CD4-positive, alpha-beta T cell (primary cell): ENCODE results near the gene RAB11FIP3. TPM values are rescaled to one million over a fixed set of nuclear protein-coding genes. Genes with fewer than 3 reads are reported as not detected.

Experiments used
- ATAC-seq: fragments of 200-7000 bp; cut with Tn5 transposase; one replicate; pipeline ENCODE4 v1.10.0; 2022; ENCODE audit warnings: mild to moderate bottlenecking; ENCODE audit not compliant: poor library complexity
- CTCF ChIA-PET: fragments of 350-600 bp; sonication (Branson Sonifier 250); formaldehyde crosslinking; loops from one replicate; lab custom pipeline; 2021; ENCODE audit warnings: antibody characterized with exemption, inconsistent platforms; lab: Charles Lee
- POLR2A ChIA-PET: fragments of 350-600 bp; sonication (Branson Sonifier 250); formaldehyde crosslinking; loops from one replicate; lab custom pipeline; 2021; ENCODE audit warnings: antibody characterized with exemption, inconsistent platforms; lab: Charles Lee
- DNase-seq, 14 experiments: peaks; one replicate each; pipeline ENCODE4 v3.0.0-alpha.2; 2013 to 2020; ENCODE audit warnings: mixed read lengths in 2 of 14
- H3K27ac ChIP-seq, 2 donors: one replicate each; pipeline versions ENCODE4 v1.5.1 to v1.7.0; 2013; ENCODE audit warnings: low read length in 2 of 2, low read depth in 1 of 2, mild to moderate bottlenecking in 1 of 2
- H3K27me3 ChIP-seq, 2 experiments: 1 replicate in 1 of 2; 2 replicates in 1 of 2; pipeline versions ENCODE4 v1.6.1 to v1.7.0; 2013; ENCODE audit warnings: low read length in 2 of 2, control low read depth in 1 of 2, mild to moderate bottlenecking in 1 of 2, moderate library complexity in 1 of 2; ENCODE audit not compliant: insufficient read depth in 2 of 2, control insufficient read depth in 1 of 2
- H3K36me3 ChIP-seq: one replicate; pipeline ENCODE4 v1.6.1; 2013; ENCODE audit warnings: low read length, control low read depth; ENCODE audit not compliant: insufficient read depth
- H3K4me1 ChIP-seq: one replicate; pipeline ENCODE4 v1.6.1; 2013; ENCODE audit warnings: low read length, control low read depth; ENCODE audit not compliant: insufficient read depth
- H3K4me3 ChIP-seq: one replicate; pipeline ENCODE4 v1.5.1; 2013; ENCODE audit warnings: mild to moderate bottlenecking, low read length, moderate library complexity
- H3K9me3 ChIP-seq, 2 experiments: 1 replicate in 1 of 2; 2 replicates in 1 of 2; pipeline versions ENCODE4 v1.6.1 to v1.7.0; 2013; ENCODE audit warnings: low read length in 2 of 2, mild to moderate bottlenecking in 2 of 2, control low read depth in 1 of 2, moderate library complexity in 1 of 2; ENCODE audit not compliant: control insufficient read depth in 1 of 2, insufficient read depth in 1 of 2
- H3K27ac Mint-ChIP-seq: one replicate; pipeline ENCODE4 v1.8.0; 2020; ENCODE audit warnings: mixed read lengths
- H3K27me3 Mint-ChIP-seq: one replicate; pipeline ENCODE4 v1.8.0; 2021; ENCODE audit warnings: mixed read lengths
- H3K36me3 Mint-ChIP-seq: one replicate; pipeline ENCODE4 v1.8.0; 2021; ENCODE audit warnings: low read depth, mixed read lengths
- H3K4me1 Mint-ChIP-seq: one replicate; pipeline ENCODE4 v1.8.0; 2021; ENCODE audit warnings: low read depth, mixed read lengths
- H3K4me3 Mint-ChIP-seq: one replicate; pipeline ENCODE4 v1.8.0; 2020; ENCODE audit warnings: mild to moderate bottlenecking, mixed read lengths
- H3K9me3 Mint-ChIP-seq: one replicate; pipeline ENCODE4 v1.8.0; 2020; ENCODE audit warnings: mixed read lengths
- CTCF ChIP-seq: fragments of 200-600 bp; IDR thresholded peaks from one replicate; pipeline ENCODE4 v1.8.0; 2022; ENCODE audit warnings: antibody characterized with exemption, mild to moderate bottlenecking
- intact Hi-C, 2 experiments: fragments of 100-400 bp; cut with DNase I in 1 of 2; cut with micrococcal nuclease in 1 of 2; formaldehyde crosslinking; loops; one replicate each; pipeline versions ENCODE4 v1.15.1 to v1.9.0; 2023 to 2025; cut with DNase I, micrococcal nuclease
- total RNA-seq, 174 experiments: library from RNA in 2 of 174; stranded (reverse) in 2 of 174; gene quantifications; one replicate each; pipeline ENCODE4 v1.2.3 and lab custom pipeline; 2021 to 2026

Gene RAB11FIP3
- total RNA-seq, 2 experiments from 2014 or later, result 28.4 to 29.0 TPM

GRCh38 chr16:524274-525040 is 99.0 kb downstream of the RAB11FIP3 start:
- ChIA-PET POLR2A (no interaction called here), CTCF (no interaction called here)
- H3K4me1 Mint-ChIP-seq, result peaks cover 16% of the 10 kb centered on the region
- no peak for DNase-seq
- no peak for TF ChIP-seq CTCF
- intact Hi-C loops, result loop anchor here (5.0 kb wide), 4 partner anchors 88 to 297 kb away; partner anchors contain the start of genes LUC7L (in 1 of the 2), PGAP6 (in 1 of the 2) and RAB11FIP3 (in 1 of the 2)
- H3K27me3 Mint-ChIP-seq, result no peaks in the 10 kb centered on the region
- no peaks in the 10 kb centered on the region for H3K9me3 Mint-ChIP-seq
- H3K4me3 Mint-ChIP-seq, result peak overlapping the region; percentile 30
- Histone ChIP-seq H3K4me1 (peaks cover 35% of the 10 kb centered on the region), H3K9me3 (no peaks in the 10 kb centered on the region), H3K4me3 (no peak overlapping the region), H3K36me3 (no peaks in the 10 kb centered on the region), H3K27me3 (no peaks in the 10 kb centered on the region), H3K27ac (no peak overlapping the region)
- no peak overlapping the region for H3K27ac Mint-ChIP-seq
- H3K36me3 Mint-ChIP-seq, result no peaks in the 10 kb centered on the region
- ATAC-seq, result no peak

- H3K4me3 Mint-ChIP-seq, result peak overlapping the region; percentile 70
- POLR2A ChIA-PET, result interaction anchor here (0.9 kb wide), 1 partner anchor 65 kb away, joined by 3 read pairs; no protein-coding TSS in a partner anchor
- TF ChIP-seq CTCF, result no peak
- intact Hi-C loops, result loop anchor here (5.0 kb wide), 4 partner anchors 87 to 298 kb away; partner anchors contain the start of genes LUC7L (in 1 of the 2), PGAP6 (in 1 of the 2) and RAB11FIP3 (in 1 of the 2)
- no peak for ATAC-seq
- H3K27me3 Mint-ChIP-seq, result no peaks in the 10 kb centered on the region
- CTCF ChIA-PET, result no interaction called here
- no peak for DNase-seq
- no peaks in the 10 kb centered on the region for H3K36me3 Mint-ChIP-seq
- H3K4me1 Mint-ChIP-seq, result peaks cover 21% of the 10 kb centered on the region
- H3K27me3 ChIP-seq, result no peaks in the 10 kb centered on the region
- peaks cover 41% of the 10 kb centered on the region for H3K4me1 ChIP-seq
- no peaks in the 10 kb centered on the region for H3K36me3 ChIP-seq
- H3K9me3 Mint-ChIP-seq, result no peaks in the 10 kb centered on the region
- no peak overlapping the region for H3K27ac ChIP-seq
- no peak overlapping the region for H3K4me3 ChIP-seq
- no peaks in the 10 kb centered on the region for H3K9me3 ChIP-seq
- peak overlapping the region; percentile 80 for H3K27ac Mint-ChIP-seq
Observed at GRCh38 chr16:525123-525519, 99.7 kb downstream of the RAB11FIP3 start.

- CTCF ChIA-PET, result no interaction called here
- H3K4me1 Mint-ChIP-seq, result peaks cover 25% of the 10 kb centered on the region
- no peaks in the 10 kb centered on the region for H3K9me3 Mint-ChIP-seq
- no peaks in the 10 kb centered on the region for H3K27me3 Mint-ChIP-seq
- Histone ChIP-seq H3K27me3 (no peaks in the 10 kb centered on the region), H3K4me1 (peaks cover 46% of the 10 kb centered on the region), H3K27ac (no peak overlapping the region), H3K9me3 (no peaks in the 10 kb centered on the region), H3K4me3 (no peak overlapping the region), H3K36me3 (no peaks in the 10 kb centered on the region)
- ATAC-seq (no peak), DNase-seq (peak in 11 of 14 experiments; percentile 26 to 69 (median 46))
- H3K4me3 Mint-ChIP-seq, result peak overlapping the region; percentile 70
- POLR2A ChIA-PET, result interaction anchor here (0.9 kb wide), 1 partner anchor 65 kb away, joined by 3 read pairs; no protein-coding TSS in a partner anchor
- H3K36me3 Mint-ChIP-seq, result no peaks in the 10 kb centered on the region
- TF ChIP-seq CTCF, result no peak
- H3K27ac Mint-ChIP-seq, result peak overlapping the region; percentile 80
- intact Hi-C loops, result loop anchor here (5.0 kb wide), 4 partner anchors 87 to 298 kb away; partner anchors contain the start of genes LUC7L (in 1 of the 2), PGAP6 (in 1 of the 2) and RAB11FIP3 (in 1 of the 2)
Observed at GRCh38 chr16:525520-526180, 100.2 kb downstream of the RAB11FIP3 start.
